Activated naive CD4-positive, alpha-beta T cell treated with anti-CD3 and anti-CD28 coated beads, Interleukin-2, amount 10 ng/mL, durations not matched to agents 7 days and 5 days (primary cell): ENCODE data around the gene ENTPD2.
A peak's percentile ranks its signal among the peaks of the same experiment; 100 is the strongest.

Experiments
- CTCF ChIA-PET: fragments of 350-600 bp; sonication (Branson Sonifier 250); formaldehyde crosslinking; loops from one replicate; lab custom pipeline; 2021; ENCODE audit warnings: antibody characterized with exemption; lab: Charles Lee
- DNase-seq: peaks from one replicate; pipeline ENCODE4 v3.0.0-alpha.2; 2020
- H3K27ac Mint-ChIP-seq: one replicate; pipeline ENCODE4 v1.8.0; 2021; ENCODE audit warnings: mild to moderate bottlenecking, moderate library complexity, mixed read lengths
- H3K27me3 Mint-ChIP-seq: one replicate; pipeline ENCODE4 v1.8.0; 2021; ENCODE audit warnings: mild to moderate bottlenecking, mixed read lengths
- H3K36me3 Mint-ChIP-seq: one replicate; pipeline ENCODE4 v1.8.0; 2021; ENCODE audit warnings: mixed read lengths
- H3K4me1 Mint-ChIP-seq: one replicate; pipeline ENCODE4 v1.8.0; 2021; ENCODE audit warnings: mixed read lengths
- H3K4me3 Mint-ChIP-seq: one replicate; pipeline ENCODE4 v1.8.0; 2021; ENCODE audit warnings: mild to moderate bottlenecking, moderate library complexity, mixed read lengths
- H3K9me3 Mint-ChIP-seq: one replicate; pipeline ENCODE4 v1.8.0; 2021; ENCODE audit warnings: mixed read lengths

Gene ENTPD2

GRCh38 chr9:137021979-137022661 lies 31.7 kb downstream of the ENTPD2 start:
- CTCF ChIA-PET: interaction anchor here (1.1 to 3.9 kb wide), 4 partner anchors 8 to 74 kb away, joined by 3 to 22 read pairs (median 3); partner anchors contain the start of gene ABCA2
- DNase-seq: peak; percentile 82
- H3K27me3 Mint-ChIP-seq: peaks cover 6% of the 10 kb centered on the region

GRCh38 chr9:137021568-137021978 lies 32.3 kb downstream of the ENTPD2 start:
- H3K27ac Mint-ChIP-seq: no peak overlapping the region
- H3K9me3 Mint-ChIP-seq: no peaks in the 10 kb centered on the region
- no peak for DNase-seq
- no peak overlapping the region for H3K4me3 Mint-ChIP-seq
- CTCF ChIA-PET: interaction anchor here (1.2 to 3.9 kb wide), 3 partner anchors 8 to 74 kb away, joined by 3 to 22 read pairs (median 3); partner anchors contain the start of gene ABCA2
- peaks cover 7% of the 10 kb centered on the region for H3K4me1 Mint-ChIP-seq
- peaks cover 2% of the 10 kb centered on the region for H3K27me3 Mint-ChIP-seq
- H3K36me3 Mint-ChIP-seq: peaks cover 5% of the 10 kb centered on the region

More at GRCh38 chr9:137021979-137022661, 31.7 kb downstream of the ENTPD2 start:
- H3K9me3 Mint-ChIP-seq: no peaks in the 10 kb centered on the region
- H3K4me1 Mint-ChIP-seq: peaks cover 10% of the 10 kb centered on the region
- H3K4me3 Mint-ChIP-seq: no peak overlapping the region
- no peaks in the 10 kb centered on the region for H3K36me3 Mint-ChIP-seq
- H3K27ac Mint-ChIP-seq: peak overlapping the region; percentile 38

GRCh38 chr9:137020771-137021567 lies 32.9 kb downstream of the ENTPD2 start:
- Mint-ChIP-seq H3K27me3 (no peaks in the 10 kb centered on the region), H3K4me3 (no peak overlapping the region), H3K36me3 (peaks cover 5% of the 10 kb centered on the region), H3K9me3 (no peaks in the 10 kb centered on the region), H3K27ac (no peak overlapping the region), H3K4me1 (peaks cover 5% of the 10 kb centered on the region)
- DNase-seq: no peak
- CTCF ChIA-PET: interaction anchor here (1.2 to 3.9 kb wide), 3 partner anchors 9 to 73 kb away, joined by 3 to 22 read pairs (median 3); partner anchors contain the start of gene ABCA2

GRCh38 chr9:137019891-137020683 lies 33.8 kb downstream of the ENTPD2 start:
- no peak overlapping the region for H3K27ac Mint-ChIP-seq
- H3K4me3 Mint-ChIP-seq: no peak overlapping the region
- H3K9me3 Mint-ChIP-seq: no peaks in the 10 kb centered on the region
- H3K27me3 Mint-ChIP-seq: no peaks in the 10 kb centered on the region
- peaks cover 5% of the 10 kb centered on the region for H3K4me1 Mint-ChIP-seq
- CTCF ChIA-PET: interaction anchor here (3.9 kb wide), 1 partner anchor 10 kb away, joined by 22 read pairs; the partner anchor contains the start of gene ABCA2
- H3K36me3 Mint-ChIP-seq: peaks cover 5% of the 10 kb centered on the region
- no peak for DNase-seq

- H3K27me3 Mint-ChIP-seq: no peaks in the 10 kb centered on the region
- CTCF ChIA-PET: interaction anchor here (3.9 kb wide), 1 partner anchor 11 kb away, joined by 22 read pairs; the partner anchor contains the start of gene ABCA2
- H3K4me3 Mint-ChIP-seq: no peak overlapping the region
- peaks cover 3% of the 10 kb centered on the region for H3K4me1 Mint-ChIP-seq
- H3K9me3 Mint-ChIP-seq: no peaks in the 10 kb centered on the region
- DNase-seq: no peak
- H3K27ac Mint-ChIP-seq: no peak overlapping the region
- H3K36me3 Mint-ChIP-seq: peaks cover 8% of the 10 kb centered on the region
Measured at GRCh38 chr9:137018761-137019559, 34.9 kb downstream of the ENTPD2 start.

- H3K27me3 Mint-ChIP-seq: no peaks in the 10 kb centered on the region
- H3K27ac Mint-ChIP-seq: no peak overlapping the region
- CTCF ChIA-PET: interaction anchor here (1.0 kb wide), 1 partner anchor 17 kb away, joined by 3 read pairs; no protein-coding TSS in a partner anchor
Measured at GRCh38 chr9:137017791-137018497, 35.9 kb downstream of the ENTPD2 start.

GRCh38 chr9:137017071-137017470 lies 36.8 kb downstream of the ENTPD2 start:
- Mint-ChIP-seq H3K36me3 (peaks cover 8% of the 10 kb centered on the region), H3K27me3 (no peaks in the 10 kb centered on the region), H3K4me1 (peaks cover under 1% of the 10 kb centered on the region), H3K9me3 (no peaks in the 10 kb centered on the region), H3K27ac (no peak overlapping the region), H3K4me3 (no peak overlapping the region)
- no peak for DNase-seq
- CTCF ChIA-PET: interaction anchor here (1.0 kb wide), 1 partner anchor 18 kb away, joined by 3 read pairs; no protein-coding TSS in a partner anchor

More at GRCh38 chr9:137017791-137018497, 35.9 kb downstream of the ENTPD2 start:
- no peaks in the 10 kb centered on the region for H3K9me3 Mint-ChIP-seq
- H3K36me3 Mint-ChIP-seq: peaks cover 8% of the 10 kb centered on the region
- H3K4me1 Mint-ChIP-seq: peaks cover 3% of the 10 kb centered on the region
- DNase-seq: no peak
- H3K4me3 Mint-ChIP-seq: no peak overlapping the region

GRCh38 chr9:137016436-137016835 lies 37.4 kb downstream of the ENTPD2 start:
- Mint-ChIP-seq H3K4me3 (no peak overlapping the region), H3K36me3 (peaks cover 8% of the 10 kb centered on the region), H3K27me3 (no peaks in the 10 kb centered on the region), H3K9me3 (no peaks in the 10 kb centered on the region), H3K4me1 (no peaks in the 10 kb centered on the region), H3K27ac (no peak overlapping the region)
- CTCF ChIA-PET: interaction anchor here (1.0 kb wide), 1 partner anchor 19 kb away, joined by 3 read pairs; no protein-coding TSS in a partner anchor
- DNase-seq: no peak

GRCh38 chr9:137015976-137016375 lies 37.9 kb downstream of the ENTPD2 start:
- Mint-ChIP-seq H3K27ac (no peak overlapping the region), H3K4me1 (no peaks in the 10 kb centered on the region), H3K4me3 (no peak overlapping the region), H3K27me3 (no peaks in the 10 kb centered on the region), H3K36me3 (peaks cover 9% of the 10 kb centered on the region), H3K9me3 (no peaks in the 10 kb centered on the region)
- CTCF ChIA-PET: interaction anchor here (1.0 kb wide), 1 partner anchor 19 kb away, joined by 3 read pairs; no protein-coding TSS in a partner anchor
- DNase-seq: no peak

GRCh38 chr9:137015540-137015930 lies 38.3 kb downstream of the ENTPD2 start:
- Mint-ChIP-seq H3K4me3 (no peak overlapping the region), H3K36me3 (peaks cover 10% of the 10 kb centered on the region), H3K27ac (no peak overlapping the region), H3K4me1 (no peaks in the 10 kb centered on the region), H3K9me3 (no peaks in the 10 kb centered on the region), H3K27me3 (no peaks in the 10 kb centered on the region)
- CTCF ChIA-PET: no interaction called here
- no peak for DNase-seq

- Mint-ChIP-seq H3K36me3 (peaks cover 11% of the 10 kb centered on the region), H3K27ac (no peak overlapping the region), H3K27me3 (no peaks in the 10 kb centered on the region), H3K4me3 (no peak overlapping the region), H3K4me1 (no peaks in the 10 kb centered on the region), H3K9me3 (no peaks in the 10 kb centered on the region)
- DNase-seq: no peak
- CTCF ChIA-PET: no interaction called here
Measured at GRCh38 chr9:137014776-137015539, 38.9 kb downstream of the ENTPD2 start.

- peaks cover 11% of the 10 kb centered on the region for H3K36me3 Mint-ChIP-seq
- no peak overlapping the region for H3K4me3 Mint-ChIP-seq
- DNase-seq: no peak
- H3K27me3 Mint-ChIP-seq: no peaks in the 10 kb centered on the region
- no peak overlapping the region for H3K27ac Mint-ChIP-seq
- H3K4me1 Mint-ChIP-seq: no peaks in the 10 kb centered on the region
- CTCF ChIA-PET: interaction anchor here (0.6 kb wide), 1 partner anchor 203 kb away, joined by 4 read pairs; a partner anchor contains a TSS
- no peaks in the 10 kb centered on the region for H3K9me3 Mint-ChIP-seq
Measured at GRCh38 chr9:137014166-137014565, 39.7 kb downstream of the ENTPD2 start.
